ENCODE data around the gene NDUFAF3.

Gene NDUFAF3

DNA sequence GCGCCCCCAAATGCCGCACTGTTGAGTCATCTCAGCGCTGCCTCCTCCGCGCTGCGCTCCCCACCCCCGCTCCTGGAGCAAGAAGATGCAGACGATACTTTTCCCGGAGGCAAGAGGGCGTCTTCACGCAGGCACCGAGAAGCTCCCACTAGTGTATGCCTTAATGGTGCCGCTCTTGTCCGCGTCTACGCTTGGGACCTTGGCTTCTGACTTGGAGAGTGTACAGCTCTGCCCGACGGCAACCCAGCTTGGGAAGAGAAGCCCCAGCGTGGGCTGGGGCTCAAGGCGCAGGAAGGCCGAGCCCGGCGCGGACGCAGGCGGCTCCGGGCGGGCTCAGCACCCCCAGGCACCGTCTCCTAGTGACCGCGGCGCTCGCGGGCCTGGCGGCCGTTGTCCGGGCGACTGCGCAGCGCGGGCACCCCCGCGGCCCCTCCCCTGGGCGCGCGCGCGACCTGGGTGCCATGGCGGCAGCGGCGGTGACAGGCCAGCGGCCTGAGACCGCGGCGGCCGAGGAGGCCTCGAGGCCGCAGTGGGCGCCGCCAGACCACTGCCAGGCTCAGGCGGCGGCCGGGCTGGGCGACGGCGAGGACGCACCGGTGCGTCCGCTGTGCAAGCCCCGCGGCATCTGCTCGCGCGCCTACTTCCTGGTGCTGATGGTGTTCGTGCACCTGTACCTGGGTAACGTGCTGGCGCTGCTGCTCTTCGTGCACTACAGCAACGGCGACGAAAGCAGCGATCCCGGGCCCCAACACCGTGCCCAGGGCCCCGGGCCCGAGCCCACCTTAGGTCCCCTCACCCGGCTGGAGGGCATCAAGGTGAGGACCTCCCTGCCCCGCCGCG lies 31.9 kb upstream of the NDUFAF3 start, which contains the start of gene P4HTM:
Gene P4HTM (plus strand): TSS at position 446 of the 840 bp plus-strand sequence. CDS start 16 bp downstream, at position 462.
- Histone ChIP-seq H3K4me1 (ENCODE audit: control insufficient read depth, insufficient read depth, low read length) (no peaks in the 10 kb centered on the region), H3K4me3 (ENCODE audit: low read depth, low read length) (peak within 1 kb of the TSS; percentile 83), H3K27ac (ENCODE audit: extremely low read depth, low read depth, low read length) (peak within 1 kb of the TSS; percentile 82), H3K36me3 (ENCODE audit: control insufficient read depth in 2 of 2, insufficient read depth in 1 of 2, low read length in 2 of 2) (peaks cover 0 to 32% of the 10 kb centered on the region in 2 experiments; a peak in 2 of 3 replicates), H3K9me3 (ENCODE audit: control insufficient read depth, insufficient read depth, low read depth, low read length) (no peaks in the 10 kb centered on the region)
- CTCF ChIA-PET, result interaction anchor here (0.7 to 2.0 kb wide), 5 partner anchors 17 to 32 kb away, joined by 4 to 13 read pairs (median 5); partner anchors contain the start of genes NDUFAF3 and WDR6
- POLR2A ChIA-PET, result interaction anchor here (1.0 to 4.6 kb wide), 6 partner anchors 17 to 104 kb away, joined by 3 to 61 read pairs (median 8); partner anchors contain the start of genes DALRD3, IMPDH2, NDUFAF3 and QRICH1
- TF ChIP-seq ZNF426 (tag by site-specific recombination; IDR thresholded peaks at IDR 0.05) (no peak), ZNF140 (tag by site-specific recombination; IDR thresholded peaks at IDR 0.05) (no peak), ZNF585B (tag by site-specific recombination; IDR thresholded peaks at IDR 0.05) (no peak), ZNF214 (tag by site-specific recombination; IDR thresholded peaks at IDR 0.05; ENCODE audit: borderline replicate concordance) (no peak), ZSCAN30 (tag by site-specific recombination; IDR thresholded peaks at IDR 0.05) (no peak), ZNF521 (tag by site-specific recombination; IDR thresholded peaks at IDR 0.05) (no peak), ZSCAN16 (tag by site-specific recombination; IDR thresholded peaks at IDR 0.05) (no peak), MEIS1 (CRISPR knock-in tag; IDR thresholded peaks at IDR 0.05; ENCODE audit: borderline replicate concordance) (no peak), SCRT1 (tag by site-specific recombination; IDR thresholded peaks at IDR 0.05; ENCODE audit: borderline replicate concordance) (no peak), ZNF132 (tag by site-specific recombination; IDR thresholded peaks at IDR 0.05; ENCODE audit: borderline replicate concordance) (no peak), ZNF768 (tag by site-specific recombination; IDR thresholded peaks at IDR 0.05) (no peak), ZNF830 (tag by site-specific recombination; IDR thresholded peaks at IDR 0.05; ENCODE audit: low read depth) (no peak), REPIN1 (tag by site-specific recombination; IDR thresholded peaks at IDR 0.05; ENCODE audit: low read depth) (no peak), ZFP41 (tag by site-specific recombination; IDR thresholded peaks at IDR 0.05; ENCODE audit: borderline replicate concordance) (no peak)
- TF ChIP-seq, protein P1, sequence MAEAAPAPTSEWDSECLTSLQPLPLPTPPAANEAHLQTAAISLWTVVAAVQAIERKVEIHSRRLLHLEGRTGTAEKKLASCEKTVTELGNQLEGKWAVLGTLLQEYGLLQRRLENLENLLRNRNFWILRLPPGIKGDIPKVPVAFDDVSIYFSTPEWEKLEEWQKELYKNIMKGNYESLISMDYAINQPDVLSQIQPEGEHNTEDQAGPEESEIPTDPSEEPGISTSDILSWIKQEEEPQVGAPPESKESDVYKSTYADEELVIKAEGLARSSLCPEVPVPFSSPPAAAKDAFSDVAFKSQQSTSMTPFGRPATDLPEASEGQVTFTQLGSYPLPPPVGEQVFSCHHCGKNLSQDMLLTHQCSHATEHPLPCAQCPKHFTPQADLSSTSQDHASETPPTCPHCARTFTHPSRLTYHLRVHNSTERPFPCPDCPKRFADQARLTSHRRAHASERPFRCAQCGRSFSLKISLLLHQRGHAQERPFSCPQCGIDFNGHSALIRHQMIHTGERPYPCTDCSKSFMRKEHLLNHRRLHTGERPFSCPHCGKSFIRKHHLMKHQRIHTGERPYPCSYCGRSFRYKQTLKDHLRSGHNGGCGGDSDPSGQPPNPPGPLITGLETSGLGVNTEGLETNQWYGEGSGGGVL (tag by site-specific recombination; IDR thresholded peaks at IDR 0.05), result peak; percentile 59
- TF ChIP-seq, protein P2, sequence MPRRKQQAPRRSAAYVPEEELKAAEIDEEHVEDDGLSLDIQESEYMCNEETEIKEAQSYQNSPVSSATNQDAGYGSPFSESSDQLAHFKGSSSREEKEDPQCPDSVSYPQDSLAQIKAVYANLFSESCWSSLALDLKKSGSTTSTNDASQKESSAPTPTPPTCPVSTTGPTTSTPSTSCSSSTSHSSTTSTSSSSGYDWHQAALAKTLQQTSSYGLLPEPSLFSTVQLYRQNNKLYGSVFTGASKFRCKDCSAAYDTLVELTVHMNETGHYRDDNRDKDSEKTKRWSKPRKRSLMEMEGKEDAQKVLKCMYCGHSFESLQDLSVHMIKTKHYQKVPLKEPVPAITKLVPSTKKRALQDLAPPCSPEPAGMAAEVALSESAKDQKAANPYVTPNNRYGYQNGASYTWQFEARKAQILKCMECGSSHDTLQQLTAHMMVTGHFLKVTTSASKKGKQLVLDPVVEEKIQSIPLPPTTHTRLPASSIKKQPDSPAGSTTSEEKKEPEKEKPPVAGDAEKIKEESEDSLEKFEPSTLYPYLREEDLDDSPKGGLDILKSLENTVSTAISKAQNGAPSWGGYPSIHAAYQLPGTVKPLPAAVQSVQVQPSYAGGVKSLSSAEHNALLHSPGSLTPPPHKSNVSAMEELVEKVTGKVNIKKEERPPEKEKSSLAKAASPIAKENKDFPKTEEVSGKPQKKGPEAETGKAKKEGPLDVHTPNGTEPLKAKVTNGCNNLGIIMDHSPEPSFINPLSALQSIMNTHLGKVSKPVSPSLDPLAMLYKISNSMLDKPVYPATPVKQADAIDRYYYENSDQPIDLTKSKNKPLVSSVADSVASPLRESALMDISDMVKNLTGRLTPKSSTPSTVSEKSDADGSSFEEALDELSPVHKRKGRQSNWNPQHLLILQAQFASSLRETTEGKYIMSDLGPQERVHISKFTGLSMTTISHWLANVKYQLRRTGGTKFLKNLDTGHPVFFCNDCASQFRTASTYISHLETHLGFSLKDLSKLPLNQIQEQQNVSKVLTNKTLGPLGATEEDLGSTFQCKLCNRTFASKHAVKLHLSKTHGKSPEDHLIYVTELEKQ (tag by site-specific recombination; IDR thresholded peaks at IDR 0.05; ENCODE audit: borderline replicate concordance), result 0 out of 2 replicates have a peak, but pooled peaks have one; percentile 43
- TF ChIP-seq, protein P3, sequence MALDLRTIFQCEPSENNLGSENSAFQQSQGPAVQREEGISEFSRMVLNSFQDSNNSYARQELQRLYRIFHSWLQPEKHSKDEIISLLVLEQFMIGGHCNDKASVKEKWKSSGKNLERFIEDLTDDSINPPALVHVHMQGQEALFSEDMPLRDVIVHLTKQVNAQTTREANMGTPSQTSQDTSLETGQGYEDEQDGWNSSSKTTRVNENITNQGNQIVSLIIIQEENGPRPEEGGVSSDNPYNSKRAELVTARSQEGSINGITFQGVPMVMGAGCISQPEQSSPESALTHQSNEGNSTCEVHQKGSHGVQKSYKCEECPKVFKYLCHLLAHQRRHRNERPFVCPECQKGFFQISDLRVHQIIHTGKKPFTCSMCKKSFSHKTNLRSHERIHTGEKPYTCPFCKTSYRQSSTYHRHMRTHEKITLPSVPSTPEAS (tag by site-specific recombination; IDR thresholded peaks at IDR 0.05), result no peak
- TF ChIP-seq, protein P4, sequence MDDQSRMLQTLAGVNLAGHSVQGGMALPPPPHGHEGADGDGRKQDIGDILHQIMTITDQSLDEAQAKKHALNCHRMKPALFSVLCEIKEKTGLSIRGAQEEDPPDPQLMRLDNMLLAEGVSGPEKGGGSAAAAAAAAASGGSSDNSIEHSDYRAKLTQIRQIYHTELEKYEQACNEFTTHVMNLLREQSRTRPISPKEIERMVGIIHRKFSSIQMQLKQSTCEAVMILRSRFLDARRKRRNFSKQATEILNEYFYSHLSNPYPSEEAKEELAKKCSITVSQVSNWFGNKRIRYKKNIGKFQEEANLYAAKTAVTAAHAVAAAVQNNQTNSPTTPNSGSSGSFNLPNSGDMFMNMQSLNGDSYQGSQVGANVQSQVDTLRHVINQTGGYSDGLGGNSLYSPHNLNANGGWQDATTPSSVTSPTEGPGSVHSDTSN (CRISPR knock-in tag; IDR thresholded peaks at IDR 0.05), result no peak
- TF ChIP-seq, protein P5, sequence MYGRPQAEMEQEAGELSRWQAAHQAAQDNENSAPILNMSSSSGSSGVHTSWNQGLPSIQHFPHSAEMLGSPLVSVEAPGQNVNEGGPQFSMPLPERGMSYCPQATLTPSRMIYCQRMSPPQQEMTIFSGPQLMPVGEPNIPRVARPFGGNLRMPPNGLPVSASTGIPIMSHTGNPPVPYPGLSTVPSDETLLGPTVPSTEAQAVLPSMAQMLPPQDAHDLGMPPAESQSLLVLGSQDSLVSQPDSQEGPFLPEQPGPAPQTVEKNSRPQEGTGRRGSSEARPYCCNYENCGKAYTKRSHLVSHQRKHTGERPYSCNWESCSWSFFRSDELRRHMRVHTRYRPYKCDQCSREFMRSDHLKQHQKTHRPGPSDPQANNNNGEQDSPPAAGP (tag by site-specific recombination; IDR thresholded peaks at IDR 0.05), result peak; percentile 80
- TF ChIP-seq, protein P6, sequence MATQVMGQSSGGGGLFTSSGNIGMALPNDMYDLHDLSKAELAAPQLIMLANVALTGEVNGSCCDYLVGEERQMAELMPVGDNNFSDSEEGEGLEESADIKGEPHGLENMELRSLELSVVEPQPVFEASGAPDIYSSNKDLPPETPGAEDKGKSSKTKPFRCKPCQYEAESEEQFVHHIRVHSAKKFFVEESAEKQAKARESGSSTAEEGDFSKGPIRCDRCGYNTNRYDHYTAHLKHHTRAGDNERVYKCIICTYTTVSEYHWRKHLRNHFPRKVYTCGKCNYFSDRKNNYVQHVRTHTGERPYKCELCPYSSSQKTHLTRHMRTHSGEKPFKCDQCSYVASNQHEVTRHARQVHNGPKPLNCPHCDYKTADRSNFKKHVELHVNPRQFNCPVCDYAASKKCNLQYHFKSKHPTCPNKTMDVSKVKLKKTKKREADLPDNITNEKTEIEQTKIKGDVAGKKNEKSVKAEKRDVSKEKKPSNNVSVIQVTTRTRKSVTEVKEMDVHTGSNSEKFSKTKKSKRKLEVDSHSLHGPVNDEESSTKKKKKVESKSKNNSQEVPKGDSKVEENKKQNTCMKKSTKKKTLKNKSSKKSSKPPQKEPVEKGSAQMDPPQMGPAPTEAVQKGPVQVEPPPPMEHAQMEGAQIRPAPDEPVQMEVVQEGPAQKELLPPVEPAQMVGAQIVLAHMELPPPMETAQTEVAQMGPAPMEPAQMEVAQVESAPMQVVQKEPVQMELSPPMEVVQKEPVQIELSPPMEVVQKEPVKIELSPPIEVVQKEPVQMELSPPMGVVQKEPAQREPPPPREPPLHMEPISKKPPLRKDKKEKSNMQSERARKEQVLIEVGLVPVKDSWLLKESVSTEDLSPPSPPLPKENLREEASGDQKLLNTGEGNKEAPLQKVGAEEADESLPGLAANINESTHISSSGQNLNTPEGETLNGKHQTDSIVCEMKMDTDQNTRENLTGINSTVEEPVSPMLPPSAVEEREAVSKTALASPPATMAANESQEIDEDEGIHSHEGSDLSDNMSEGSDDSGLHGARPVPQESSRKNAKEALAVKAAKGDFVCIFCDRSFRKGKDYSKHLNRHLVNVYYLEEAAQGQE (tag by site-specific recombination; IDR thresholded peaks at IDR 0.05), result no peak
- TF ChIP-seq, protein P7, sequence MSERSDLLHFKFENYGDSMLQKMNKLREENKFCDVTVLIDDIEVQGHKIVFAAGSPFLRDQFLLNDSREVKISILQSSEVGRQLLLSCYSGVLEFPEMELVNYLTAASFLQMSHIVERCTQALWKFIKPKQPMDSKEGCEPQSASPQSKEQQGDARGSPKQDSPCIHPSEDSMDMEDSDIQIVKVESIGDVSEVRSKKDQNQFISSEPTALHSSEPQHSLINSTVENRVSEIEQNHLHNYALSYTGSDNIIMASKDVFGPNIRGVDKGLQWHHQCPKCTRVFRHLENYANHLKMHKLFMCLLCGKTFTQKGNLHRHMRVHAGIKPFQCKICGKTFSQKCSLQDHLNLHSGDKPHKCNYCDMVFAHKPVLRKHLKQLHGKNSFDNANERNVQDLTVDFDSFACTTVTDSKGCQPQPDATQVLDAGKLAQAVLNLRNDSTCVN (tag by site-specific recombination; optimal IDR thresholded peaks at IDR 0.05), result peak; percentile 88
